ENCODE results near the gene TECTA. TPM values are rescaled to one million over a fixed set of nuclear protein-coding genes. Genes with fewer than 3 reads are reported as not detected.

TECTA gene
- total and polyA plus RNA-seq, 11 donors: 0.42 to 1.3 (median 0.95) TPM

DNA sequence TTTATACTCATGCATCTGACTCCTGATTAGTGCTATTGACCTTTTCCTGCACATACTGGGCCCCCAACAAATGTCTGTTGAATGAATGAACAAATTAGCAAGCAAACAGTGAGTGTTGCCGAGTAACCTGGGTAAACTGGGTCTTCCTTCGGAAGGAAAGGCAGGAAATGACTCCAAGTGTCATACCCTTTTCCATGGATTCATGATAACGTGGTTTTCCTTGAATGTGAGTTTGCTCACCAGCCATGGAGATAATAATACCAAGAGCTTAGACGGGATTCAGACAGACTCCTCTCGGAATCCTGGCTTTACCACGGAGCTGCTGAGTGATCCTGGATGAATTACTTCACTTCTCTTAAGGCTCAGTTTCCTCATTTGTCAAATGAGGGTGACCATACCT is 16.7 kb downstream of the TECTA start:
- DNase-seq (no peak), ATAC-seq (no peak)
- Histone ChIP-seq H3K27ac (no peak overlapping the region), H3K27me3 (no peaks in the 10 kb centered on the region), H3K4me3 (no peak overlapping the region), H3K36me3 (no peaks in the 10 kb centered on the region), H3K4me1 (peaks cover 0 to 3% (median under 1%) of the 10 kb centered on the region in 12 donors), H3K9me3 (peaks cover 0 to 12% (median 2%) of the 10 kb centered on the region in 12 donors)
- WGBS, 4 donors: 44 to 50% (median 47%) methylated on average over 6 of the region's 6 CpGs
- TF ChIP-seq POLR2A (IDR thresholded peaks at IDR 0.05): no peak
- TF ChIP-seq, protein P1, sequence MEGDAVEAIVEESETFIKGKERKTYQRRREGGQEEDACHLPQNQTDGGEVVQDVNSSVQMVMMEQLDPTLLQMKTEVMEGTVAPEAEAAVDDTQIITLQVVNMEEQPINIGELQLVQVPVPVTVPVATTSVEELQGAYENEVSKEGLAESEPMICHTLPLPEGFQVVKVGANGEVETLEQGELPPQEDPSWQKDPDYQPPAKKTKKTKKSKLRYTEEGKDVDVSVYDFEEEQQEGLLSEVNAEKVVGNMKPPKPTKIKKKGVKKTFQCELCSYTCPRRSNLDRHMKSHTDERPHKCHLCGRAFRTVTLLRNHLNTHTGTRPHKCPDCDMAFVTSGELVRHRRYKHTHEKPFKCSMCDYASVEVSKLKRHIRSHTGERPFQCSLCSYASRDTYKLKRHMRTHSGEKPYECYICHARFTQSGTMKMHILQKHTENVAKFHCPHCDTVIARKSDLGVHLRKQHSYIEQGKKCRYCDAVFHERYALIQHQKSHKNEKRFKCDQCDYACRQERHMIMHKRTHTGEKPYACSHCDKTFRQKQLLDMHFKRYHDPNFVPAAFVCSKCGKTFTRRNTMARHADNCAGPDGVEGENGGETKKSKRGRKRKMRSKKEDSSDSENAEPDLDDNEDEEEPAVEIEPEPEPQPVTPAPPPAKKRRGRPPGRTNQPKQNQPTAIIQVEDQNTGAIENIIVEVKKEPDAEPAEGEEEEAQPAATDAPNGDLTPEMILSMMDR (IDR thresholded peaks at IDR 0.05): no peak
- intact Hi-C loops (cut with DNase I): loop anchor here in 9 of 10 donors (10.0 kb wide), 6 partner anchors 163 to 613 kb away; no protein-coding TSS in a partner anchor

DNA sequence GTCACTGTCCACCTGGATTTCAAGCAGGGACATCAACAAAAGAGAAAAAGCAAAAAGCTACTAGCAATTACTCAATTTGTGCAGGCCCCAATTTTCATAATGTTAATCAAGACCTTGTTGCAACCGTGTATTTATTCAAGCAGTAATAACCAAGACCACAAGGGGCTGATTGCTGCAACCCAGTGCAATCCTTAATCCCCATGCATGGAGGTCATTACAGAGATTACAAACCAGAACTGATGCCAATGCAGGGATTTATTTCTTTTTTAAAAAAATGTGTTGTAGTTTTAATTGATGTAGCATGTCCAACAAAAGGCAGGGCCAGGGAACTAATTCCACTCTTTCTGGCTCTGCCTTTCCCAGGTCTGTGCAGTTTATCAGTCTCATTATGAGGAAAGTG is 18.4 kb downstream of the TECTA start:
- no peak for ATAC-seq

DNA sequence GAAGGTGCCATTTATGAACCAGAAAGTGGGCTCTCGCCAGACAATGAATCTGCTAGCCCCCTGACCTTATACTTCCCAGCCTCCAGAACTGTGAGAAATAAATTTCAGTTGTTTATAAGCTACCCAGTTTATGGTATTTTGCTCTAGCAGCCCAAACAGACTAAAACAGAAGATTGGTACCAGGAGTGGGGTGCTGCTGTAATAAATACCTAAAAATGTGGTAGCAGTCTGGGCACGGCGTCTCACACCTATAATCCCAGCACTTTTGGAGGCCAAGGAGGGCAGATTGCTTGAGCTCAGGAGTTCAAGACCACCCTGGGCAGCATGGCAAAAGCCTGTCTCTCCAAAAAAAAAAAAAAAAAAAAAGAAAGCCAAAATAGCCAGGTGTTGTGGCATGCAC is 21.3 kb downstream of the TECTA start:
- Histone ChIP-seq H3K27ac (no peak overlapping the region), H3K4me1 (no peaks in the 10 kb centered on the region), H3K27me3 (no peaks in the 10 kb centered on the region), H3K9me3 (peaks cover 0 to 14% (median 2%) of the 10 kb centered on the region in 12 donors), H3K36me3 (no peaks in the 10 kb centered on the region), H3K4me3 (no peak overlapping the region)
- intact Hi-C loops (cut with DNase I): no loop called here
- TF ChIP-seq, protein P1 (IDR thresholded peaks at IDR 0.05): no peak
- TF ChIP-seq POLR2A (IDR thresholded peaks at IDR 0.05): no peak
- DNase-seq (no peak), ATAC-seq (no peak)
- 77 to 96% (median 84%) methylated on average over 3 of the region's 3 CpGs for WGBS, 4 donors

More for the DNA sequence above, 18.4 kb downstream of the TECTA start:
- H3K4me3 ChIP-seq: no peak overlapping the region
- H3K4me1 ChIP-seq: no peaks in the 10 kb centered on the region
- H3K36me3 ChIP-seq: no peaks in the 10 kb centered on the region
- H3K27me3 ChIP-seq: no peaks in the 10 kb centered on the region
- WGBS, 4 donors: 74 to 92% (median 85%) methylated on average over 1 of the region's 1 CpG
- intact Hi-C loops (cut with DNase I): loop anchor here in 9 of 10 donors (10.0 kb wide), 6 partner anchors 165 to 615 kb away; no protein-coding TSS in a partner anchor
- H3K9me3 ChIP-seq: peaks cover 0 to 14% (median 2%) of the 10 kb centered on the region in 12 donors
- no peak overlapping the region for H3K27ac ChIP-seq
- no peak for DNase-seq
- TF ChIP-seq, protein P1 (IDR thresholded peaks at IDR 0.05): no peak

DNA sequence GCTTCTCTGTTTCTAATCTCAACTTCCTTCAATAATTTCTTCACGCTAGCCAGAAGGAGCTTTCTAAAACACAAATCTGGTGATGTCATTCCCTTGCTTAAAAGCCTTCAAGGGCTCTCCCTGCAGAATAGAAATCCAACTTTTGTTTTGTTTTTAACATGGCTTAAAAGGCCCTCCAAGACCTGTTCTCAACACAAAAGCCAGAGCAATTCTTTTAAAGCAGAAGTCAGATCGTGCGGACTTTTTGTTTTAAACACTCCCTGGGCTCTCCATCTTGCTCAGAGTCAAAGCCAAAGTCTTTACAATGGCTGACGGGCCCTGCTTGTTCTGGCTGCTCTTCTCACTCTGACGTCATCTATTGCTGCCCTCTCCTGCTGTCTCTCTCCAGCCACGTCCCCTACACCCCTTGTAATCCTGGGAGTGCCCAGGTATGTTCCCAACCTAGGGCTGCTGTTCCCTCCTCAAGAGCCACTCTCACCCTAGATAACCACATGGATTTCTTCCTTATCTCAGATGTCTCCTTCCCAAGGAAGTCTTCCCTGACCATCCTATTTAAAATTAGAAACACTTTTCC is 22.5 kb downstream of the TECTA start:
- H3K27ac ChIP-seq: no peak overlapping the region
- no peak overlapping the region for H3K4me3 ChIP-seq
- H3K27me3 ChIP-seq: no peaks in the 10 kb centered on the region
- H3K4me1 ChIP-seq: no peaks in the 10 kb centered on the region
- H3K9me3 ChIP-seq: peaks cover 0 to 14% (median 2%) of the 10 kb centered on the region in 12 donors
- WGBS, 4 donors: 56 to 81% (median 65%) methylated on average over 6 of the region's 6 CpGs
- intact Hi-C loops (cut with DNase I): no loop called here
- no peak for TF ChIP-seq POLR2A (IDR thresholded peaks at IDR 0.05)
- TF ChIP-seq, protein P1 (IDR thresholded peaks at IDR 0.05): no peak
- H3K36me3 ChIP-seq: peaks cover 0 to 3% (median 0%) of the 10 kb centered on the region in 9 donors
- ATAC-seq (no peak), DNase-seq (no peak)

Measured in heart left ventricle (tissue), 16 donors.